ENCODE measurements around the gene PHGDH. TPM values are rescaled to one million over a fixed set of nuclear protein-coding genes. Genes with fewer than 3 reads are reported as not detected.
"Not testable (repeated sequence)": the region's sequence is repeated elsewhere in the genome, so short reads cannot be mapped to it uniquely, and the experiment has no call there.

The PHGDH gene
- total RNA-seq, 1 donor from 2014 or later = 61.6 TPM

- Mint-ChIP-seq H3K9me3 (no peaks in the 10 kb centered on the region), H3K27ac (no peak overlapping the region), H3K4me3 (ENCODE audit: low read depth) (no peak overlapping the region), H3K36me3 (ENCODE audit: low read depth) (no peaks in the 10 kb centered on the region), H3K4me1 (ENCODE audit: low read depth) (peaks cover 1% of the 10 kb centered on the region), H3K27me3 (ENCODE audit: low read depth) (peaks cover 32% of the 10 kb centered on the region)
- no peak for DNase-seq (ENCODE audit: low spot score)
- intact Hi-C loops (cut with micrococcal nuclease) = no loop called here
Observed at GRCh38 chr1:119680723-119681122, 31.0 kb upstream of the PHGDH start.

DNA sequence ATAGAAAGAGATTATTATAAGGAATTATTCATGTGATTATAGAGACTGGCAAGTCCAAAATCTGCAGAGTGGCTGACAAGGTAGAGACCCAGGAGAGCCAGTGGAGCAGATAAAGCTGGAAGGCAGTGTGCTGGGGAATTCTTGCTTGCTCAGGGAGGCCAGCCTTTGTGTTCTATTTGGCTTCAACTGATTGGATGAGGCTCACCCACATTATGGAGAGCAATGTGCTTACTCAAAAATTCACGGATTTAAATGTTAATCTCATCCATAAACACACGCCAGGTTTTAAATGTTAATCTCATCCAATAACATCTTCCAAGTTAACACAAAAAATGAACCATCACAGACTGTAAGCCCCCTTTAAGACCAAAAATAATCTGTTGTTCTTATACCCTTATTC is 30.2 kb upstream of the PHGDH start:
- Mint-ChIP-seq H3K36me3 (ENCODE audit: low read depth) (no peaks in the 10 kb centered on the region), H3K27ac (no peak overlapping the region)
- intact Hi-C loops (cut with micrococcal nuclease) = no loop called here

GRCh38 chr1:119682141-119682540 is 29.6 kb upstream of the PHGDH start:
- Mint-ChIP-seq H3K4me3 (ENCODE audit: low read depth) (no peak overlapping the region), H3K4me1 (ENCODE audit: low read depth) (no peaks in the 10 kb centered on the region), H3K36me3 (ENCODE audit: low read depth) (no peaks in the 10 kb centered on the region), H3K27ac (no peak overlapping the region), H3K27me3 (ENCODE audit: low read depth) (peaks cover 38% of the 10 kb centered on the region), H3K9me3 (no peaks in the 10 kb centered on the region)
- intact Hi-C loops (cut with micrococcal nuclease) = no loop called here
- no peak for DNase-seq (ENCODE audit: low spot score)

More for the DNA sequence above, 30.2 kb upstream of the PHGDH start:
- Mint-ChIP-seq H3K27me3 (ENCODE audit: low read depth) (peaks cover 34% of the 10 kb centered on the region), H3K4me1 (ENCODE audit: low read depth) (no peaks in the 10 kb centered on the region), H3K9me3 (no peaks in the 10 kb centered on the region), H3K4me3 (ENCODE audit: low read depth) (no peak overlapping the region)
- no peak for DNase-seq (ENCODE audit: low spot score)

DNA sequence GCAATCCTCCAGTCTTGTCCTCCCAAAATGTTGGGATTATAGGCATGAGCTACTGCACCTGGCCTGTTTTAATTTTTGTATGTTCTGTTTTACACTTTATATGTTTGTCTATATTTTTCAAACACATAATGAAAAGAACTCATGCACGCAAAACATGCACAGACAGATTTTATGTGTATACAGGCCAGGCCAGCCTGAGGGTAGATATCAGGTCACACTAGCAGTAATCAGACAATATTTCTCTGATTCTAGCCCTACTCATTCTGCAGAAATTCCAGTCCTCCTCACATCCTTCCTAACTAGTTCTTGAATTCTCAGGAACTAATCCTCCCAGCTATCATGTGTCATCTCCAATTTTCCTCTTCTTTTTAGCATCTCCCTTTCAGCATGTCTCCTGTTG is 27.8 kb upstream of the PHGDH start:
- H3K36me3 Mint-ChIP-seq (ENCODE audit: low read depth) = no peaks in the 10 kb centered on the region
- H3K9me3 Mint-ChIP-seq = no peaks in the 10 kb centered on the region
- intact Hi-C loops (cut with micrococcal nuclease) = no loop called here
- no peaks in the 10 kb centered on the region for H3K4me1 Mint-ChIP-seq (ENCODE audit: low read depth)
- no peak overlapping the region for H3K27ac Mint-ChIP-seq
- H3K27me3 Mint-ChIP-seq (ENCODE audit: low read depth) = peaks cover 44% of the 10 kb centered on the region
- no peak for DNase-seq (ENCODE audit: low spot score)
- H3K4me3 Mint-ChIP-seq (ENCODE audit: low read depth) = no peak overlapping the region

DNA sequence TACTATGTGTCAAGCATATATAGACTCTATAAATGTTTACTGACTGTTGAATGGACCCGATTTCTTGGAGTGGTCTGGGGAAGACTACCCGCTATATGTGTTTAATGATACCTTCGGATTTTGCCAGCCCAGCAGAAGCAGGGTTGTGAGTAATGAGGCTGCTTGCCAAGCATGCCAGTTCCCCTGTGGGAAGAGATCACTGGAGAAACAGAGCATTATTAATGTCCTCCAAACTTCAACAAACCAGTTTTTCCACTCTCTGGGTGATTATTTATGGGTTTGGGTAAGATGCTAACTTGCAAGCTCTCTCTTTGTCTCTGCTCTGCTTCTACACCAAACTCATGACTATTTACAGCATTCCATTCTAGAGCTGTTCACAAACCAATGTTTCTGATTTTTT is 25.1 kb upstream of the PHGDH start:
- no peaks in the 10 kb centered on the region for H3K36me3 Mint-ChIP-seq (ENCODE audit: low read depth)
- no peaks in the 10 kb centered on the region for H3K9me3 Mint-ChIP-seq
- intact Hi-C loops (cut with micrococcal nuclease) = no loop called here
- H3K4me1 Mint-ChIP-seq (ENCODE audit: low read depth) = no peaks in the 10 kb centered on the region
- no peak overlapping the region for H3K27ac Mint-ChIP-seq
- no peak for DNase-seq (ENCODE audit: low spot score)
- H3K27me3 Mint-ChIP-seq (ENCODE audit: low read depth) = peaks cover 45% of the 10 kb centered on the region
- no peak overlapping the region for H3K4me3 Mint-ChIP-seq (ENCODE audit: low read depth)

DNA sequence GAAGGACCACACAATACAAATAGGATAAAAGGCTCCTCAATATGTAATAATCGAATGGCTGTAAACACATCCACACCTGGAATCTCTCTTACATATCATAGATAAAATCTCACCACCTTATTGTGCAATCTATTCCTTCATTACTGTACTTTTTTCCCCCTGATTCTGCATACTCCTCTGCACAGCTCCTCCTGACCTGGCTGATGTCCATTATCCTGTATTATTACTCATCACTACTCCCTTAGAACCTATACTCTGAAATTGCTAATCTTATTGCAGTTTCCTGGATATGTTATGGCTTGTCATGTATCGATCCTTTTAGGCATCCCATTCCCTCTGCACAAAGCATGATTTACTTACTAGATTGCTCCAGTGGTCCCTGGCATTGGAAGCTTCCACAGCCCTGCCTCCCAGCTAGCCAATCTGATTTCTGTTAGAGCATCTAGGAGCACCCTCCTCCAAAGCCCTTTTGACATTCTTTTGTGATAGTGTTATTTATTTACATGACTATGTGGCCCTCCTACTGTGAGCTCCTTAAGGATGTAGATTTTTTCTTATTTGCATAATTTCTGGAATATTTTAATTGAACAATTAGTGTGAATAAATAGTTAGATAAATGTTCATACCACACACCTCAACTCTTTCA is 24.2 kb upstream of the PHGDH start:
- no peak overlapping the region for H3K4me3 Mint-ChIP-seq (ENCODE audit: low read depth)
- H3K9me3 Mint-ChIP-seq = no peaks in the 10 kb centered on the region
- peaks cover 44% of the 10 kb centered on the region for H3K27me3 Mint-ChIP-seq (ENCODE audit: low read depth)
- H3K4me1 Mint-ChIP-seq (ENCODE audit: low read depth) = no peaks in the 10 kb centered on the region
- intact Hi-C loops (cut with micrococcal nuclease) = no loop called here
- DNase-seq (ENCODE audit: low spot score) = no peak
- no peak overlapping the region for H3K27ac Mint-ChIP-seq
- no peaks in the 10 kb centered on the region for H3K36me3 Mint-ChIP-seq (ENCODE audit: low read depth)

DNA sequence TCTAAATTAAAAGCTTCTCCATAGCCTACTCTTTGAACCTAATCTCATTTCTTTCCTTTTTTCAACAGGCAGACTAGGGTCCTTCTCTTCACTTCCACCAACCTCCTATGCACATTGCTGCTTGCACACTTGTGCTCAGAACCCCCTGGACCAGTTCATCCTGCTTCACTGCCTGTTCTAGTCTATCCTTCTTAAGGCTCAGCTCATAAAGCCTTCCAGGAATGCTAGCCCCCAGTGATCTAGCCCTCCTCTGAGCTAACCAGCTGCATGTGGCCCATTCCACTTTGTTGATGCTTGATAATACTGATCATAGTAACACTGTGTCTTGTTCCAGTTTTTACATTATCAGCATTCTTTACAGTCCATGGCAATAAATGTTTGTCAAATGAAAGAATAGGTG is 22.9 kb upstream of the PHGDH start:
- Mint-ChIP-seq H3K4me3 (ENCODE audit: low read depth) (no peak overlapping the region), H3K27me3 (ENCODE audit: low read depth) (peaks cover 47% of the 10 kb centered on the region), H3K36me3 (ENCODE audit: low read depth) (no peaks in the 10 kb centered on the region), H3K9me3 (peaks cover 3% of the 10 kb centered on the region), H3K27ac (no peak overlapping the region), H3K4me1 (ENCODE audit: low read depth) (no peaks in the 10 kb centered on the region)
- intact Hi-C loops (cut with micrococcal nuclease) = no loop called here
- DNase-seq (ENCODE audit: low spot score) = no peak

GRCh38 chr1:119689511-119689910 is 22.2 kb upstream of the PHGDH start:
- Mint-ChIP-seq H3K9me3 (peaks cover 3% of the 10 kb centered on the region), H3K4me1 (ENCODE audit: low read depth) (no peaks in the 10 kb centered on the region), H3K36me3 (ENCODE audit: low read depth) (no peaks in the 10 kb centered on the region), H3K27ac (no peak overlapping the region), H3K4me3 (ENCODE audit: low read depth) (no peak overlapping the region), H3K27me3 (ENCODE audit: low read depth) (peaks cover 48% of the 10 kb centered on the region)
- intact Hi-C loops (cut with micrococcal nuclease) = no loop called here
- DNase-seq (ENCODE audit: low spot score) = no peak

- peaks cover 17% of the 10 kb centered on the region for H3K9me3 Mint-ChIP-seq
- DNase-seq (ENCODE audit: low spot score); H3K4me3 Mint-ChIP-seq (ENCODE audit: low read depth); H3K36me3 Mint-ChIP-seq (ENCODE audit: low read depth); intact Hi-C loops (cut with micrococcal nuclease); H3K27ac Mint-ChIP-seq; H3K4me1 Mint-ChIP-seq (ENCODE audit: low read depth): not testable (repeated sequence)
- H3K27me3 Mint-ChIP-seq (ENCODE audit: low read depth) = peaks cover 39% of the 10 kb centered on the region
Observed at GRCh38 chr1:119696863-119697262, 14.9 kb upstream of the PHGDH start.

GRCh38 chr1:119697598-119697997 is 14.1 kb upstream of the PHGDH start:
- Mint-ChIP-seq H3K27me3 (ENCODE audit: low read depth) (peaks cover 38% of the 10 kb centered on the region), H3K36me3 (ENCODE audit: low read depth) (no peaks in the 10 kb centered on the region), H3K9me3 (peaks cover 24% of the 10 kb centered on the region), H3K4me3 (ENCODE audit: low read depth) (no peak overlapping the region), H3K4me1 (ENCODE audit: low read depth) (no peaks in the 10 kb centered on the region), H3K27ac (no peak overlapping the region)
- DNase-seq (ENCODE audit: low spot score) = no peak
- intact Hi-C loops (cut with micrococcal nuclease) = no loop called here

DNA sequence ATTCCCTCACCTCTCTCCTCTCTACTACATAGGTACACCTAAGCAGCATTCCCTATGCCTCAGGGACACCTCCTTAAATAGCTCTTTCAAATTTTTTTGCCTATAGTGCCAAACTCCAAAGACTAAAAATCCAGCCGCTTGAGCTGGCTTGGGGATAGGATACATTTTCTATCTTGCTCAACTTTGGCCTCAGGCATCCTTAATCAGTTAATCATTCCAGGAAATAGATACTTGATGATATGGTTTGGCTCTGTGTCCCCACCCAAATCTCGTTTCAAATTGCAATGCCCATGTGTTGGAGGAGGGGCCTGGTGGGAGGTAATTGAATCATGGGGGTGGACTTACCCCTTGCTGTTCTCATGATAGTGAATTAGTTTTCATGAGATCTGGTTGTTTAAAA is 11.4 kb upstream of the PHGDH start:
- Mint-ChIP-seq H3K27me3 (ENCODE audit: low read depth) (peaks cover 31% of the 10 kb centered on the region), H3K4me3 (ENCODE audit: low read depth) (no peak overlapping the region), H3K9me3 (peaks cover 28% of the 10 kb centered on the region), H3K4me1 (ENCODE audit: low read depth) (no peaks in the 10 kb centered on the region), H3K27ac (no peak overlapping the region), H3K36me3 (ENCODE audit: low read depth) (no peaks in the 10 kb centered on the region)
- intact Hi-C loops (cut with micrococcal nuclease) = no loop called here
- DNase-seq (ENCODE audit: low spot score) = no peak

DNA sequence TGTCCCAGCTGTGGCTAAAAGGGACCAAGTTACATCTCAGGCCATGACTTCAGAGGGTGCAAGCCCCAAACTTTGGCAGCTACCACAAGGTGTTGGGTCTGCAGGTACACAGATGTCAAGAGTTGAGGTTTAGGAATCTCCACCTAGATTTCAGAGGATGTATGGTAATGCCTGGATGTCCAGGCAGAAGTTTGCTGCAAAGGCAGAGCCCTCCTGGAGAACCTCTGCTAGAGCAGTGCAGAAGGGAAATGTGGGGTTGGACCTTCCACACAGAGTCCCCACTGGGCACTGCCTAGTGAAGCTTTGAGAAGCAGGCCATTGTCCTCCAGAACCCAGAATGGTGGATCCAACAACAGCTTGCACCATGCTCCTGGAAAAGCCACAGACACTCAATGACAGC is 10.1 kb upstream of the PHGDH start:
- H3K9me3 Mint-ChIP-seq = peaks cover 28% of the 10 kb centered on the region
- peaks cover 27% of the 10 kb centered on the region for H3K27me3 Mint-ChIP-seq (ENCODE audit: low read depth)
- no peaks in the 10 kb centered on the region for H3K4me1 Mint-ChIP-seq (ENCODE audit: low read depth)
- H3K36me3 Mint-ChIP-seq (ENCODE audit: low read depth) = no peaks in the 10 kb centered on the region
- H3K4me3 Mint-ChIP-seq (ENCODE audit: low read depth) = no peak overlapping the region
- no peak overlapping the region for H3K27ac Mint-ChIP-seq
- no peak for DNase-seq (ENCODE audit: low spot score)
- intact Hi-C loops (cut with micrococcal nuclease) = no loop called here

GRCh38 chr1:119702384-119702783 is 9.3 kb upstream of the PHGDH start:
- no peaks in the 10 kb centered on the region for H3K36me3 Mint-ChIP-seq (ENCODE audit: low read depth)
- intact Hi-C loops (cut with micrococcal nuclease) = no loop called here
- H3K9me3 Mint-ChIP-seq = peaks cover 28% of the 10 kb centered on the region
- H3K4me1 Mint-ChIP-seq (ENCODE audit: low read depth) = no peaks in the 10 kb centered on the region
- no peak overlapping the region for H3K27ac Mint-ChIP-seq
- no peak for DNase-seq (ENCODE audit: low spot score)
- H3K4me3 Mint-ChIP-seq (ENCODE audit: low read depth) = no peak overlapping the region
- peaks cover 31% of the 10 kb centered on the region for H3K27me3 Mint-ChIP-seq (ENCODE audit: low read depth)
